ENCODE data around the gene CPXM2.

DNA sequence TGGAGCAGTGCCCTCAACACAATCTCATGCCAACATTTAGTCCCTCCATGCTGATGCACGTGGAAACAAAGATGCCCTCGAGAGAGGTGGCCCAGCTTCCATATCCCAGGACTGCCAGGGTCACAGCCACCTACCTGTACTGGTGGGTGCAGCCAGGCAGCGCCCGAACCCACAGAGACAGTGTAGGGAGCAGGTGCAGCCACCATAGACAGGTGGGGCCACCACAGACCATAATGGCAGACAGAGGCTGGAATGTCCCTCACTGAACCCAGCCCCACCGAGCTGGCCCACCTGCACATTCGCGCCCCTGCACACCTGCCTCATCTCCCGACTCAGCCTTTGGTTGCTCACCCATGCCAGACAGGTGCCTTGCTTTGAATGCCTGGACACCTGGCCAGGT lies 18.3 kb upstream of the CPXM2 start:
- TF ChIP-seq, protein P1, sequence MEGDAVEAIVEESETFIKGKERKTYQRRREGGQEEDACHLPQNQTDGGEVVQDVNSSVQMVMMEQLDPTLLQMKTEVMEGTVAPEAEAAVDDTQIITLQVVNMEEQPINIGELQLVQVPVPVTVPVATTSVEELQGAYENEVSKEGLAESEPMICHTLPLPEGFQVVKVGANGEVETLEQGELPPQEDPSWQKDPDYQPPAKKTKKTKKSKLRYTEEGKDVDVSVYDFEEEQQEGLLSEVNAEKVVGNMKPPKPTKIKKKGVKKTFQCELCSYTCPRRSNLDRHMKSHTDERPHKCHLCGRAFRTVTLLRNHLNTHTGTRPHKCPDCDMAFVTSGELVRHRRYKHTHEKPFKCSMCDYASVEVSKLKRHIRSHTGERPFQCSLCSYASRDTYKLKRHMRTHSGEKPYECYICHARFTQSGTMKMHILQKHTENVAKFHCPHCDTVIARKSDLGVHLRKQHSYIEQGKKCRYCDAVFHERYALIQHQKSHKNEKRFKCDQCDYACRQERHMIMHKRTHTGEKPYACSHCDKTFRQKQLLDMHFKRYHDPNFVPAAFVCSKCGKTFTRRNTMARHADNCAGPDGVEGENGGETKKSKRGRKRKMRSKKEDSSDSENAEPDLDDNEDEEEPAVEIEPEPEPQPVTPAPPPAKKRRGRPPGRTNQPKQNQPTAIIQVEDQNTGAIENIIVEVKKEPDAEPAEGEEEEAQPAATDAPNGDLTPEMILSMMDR (IDR thresholded peaks at IDR 0.05; ENCODE audit: insufficient read depth, low read length, poor library complexity, severe bottlenecking): no peak
- TF ChIP-seq EZH2phosphoT487 (conservative IDR thresholded peaks at IDR 0.05; ENCODE audit: low read length): no peak

Measured in SU-DHL-6 (cell line).